Cardiac septum (tissue), 1 donor: ENCODE results near the gene ABCC9. TPM values are rescaled to one million over a fixed set of nuclear protein-coding genes. Genes with fewer than 3 reads are reported as not detected.

Experiments used
- DNase-seq: peaks from one replicate; pipeline ENCODE4 v3.0.0-alpha.2; 2020; ENCODE audit warnings: low spot score
- intact Hi-C: fragments of 100-400 bp; cut with DNase I; formaldehyde crosslinking; loops from one replicate; pipeline ENCODE4 v1.14.0; 2022
- total RNA-seq: library from RNA; stranded (reverse); fragmentation: NEBNext Ultra II Directional; extraction: Animal tissue kit (Norgen Biotek cat#: 25700); gene quantifications from one replicate; pipeline ENCODE4 v1.2.1, GENCODE V29; 2021
- donor health status: DM: no; HTN: no; CAD: no.

Gene ABCC9
- total RNA-seq, 1 donor from 2014 or later: 66.2 TPM

GRCh38 chr12:21757735-21758134, 183.5 kb downstream of the ABCC9 start:
- DNase-seq: no peak
- intact Hi-C loops: no loop called here

GRCh38 chr12:21756699-21757098, 184.5 kb downstream of the ABCC9 start:
- DNase-seq: no peak
- intact Hi-C loops: no loop called here

DNA sequence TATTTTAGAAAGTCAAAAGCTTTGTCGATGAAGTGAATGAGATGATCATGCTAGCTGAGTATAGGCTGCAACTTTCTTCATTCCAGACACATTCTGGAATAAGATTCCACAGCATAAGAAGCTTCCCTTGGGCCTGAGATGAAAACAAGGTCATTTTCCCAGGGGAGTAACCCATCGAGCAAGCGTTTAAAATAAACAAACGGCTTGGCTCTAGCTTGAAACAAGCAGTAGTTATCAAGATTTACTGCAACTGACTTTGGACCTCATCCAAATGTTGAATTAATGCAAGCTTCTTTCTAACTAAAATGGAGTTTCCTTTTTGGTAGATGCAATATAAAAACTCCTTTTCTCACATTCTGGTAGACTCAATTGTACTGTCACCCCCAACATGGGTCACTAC, 189.7 kb downstream of the ABCC9 start:
- intact Hi-C loops: no loop called here
- no peak for DNase-seq

Other genes with a start within 250 kb of the ABCC9 start
- 38.0 TPM for gene KCNJ8, start 166.7 kb downstream of the ABCC9 start, total RNA-seq
- gene CMAS, start 104.8 kb upstream of the ABCC9 start, total RNA-seq: 39.3 TPM